HEK293 (cell line): ENCODE measurements around the gene ARPP19.

Source experiments
- EGR2 ChIP-seq: fragments of 450-650 bp; formaldehyde crosslinking; IDR thresholded peaks from 2 replicates; pipeline ENCODE4 v1.5.1; 2016; ENCODE audit warnings: low read depth, missing biosample characterization, missing genetic modification characterization
- GFI1B ChIP-seq: fragments of 450-650 bp; formaldehyde crosslinking; IDR thresholded peaks from 2 replicates; pipeline ENCODE4 v1.5.1; 2016; ENCODE audit warnings: missing biosample characterization, missing genetic modification characterization
- GLIS2 ChIP-seq: fragments of 450-650 bp; formaldehyde crosslinking; IDR thresholded peaks from 2 replicates; pipeline ENCODE4 v1.5.1; 2016; ENCODE audit warnings: missing biosample characterization, missing genetic modification characterization
- HOXC10 ChIP-seq: sonication (generic); formaldehyde crosslinking; IDR thresholded peaks from 2 replicates; pipeline ENCODE4 v1.8.1; 2023; ENCODE audit warnings: mild to moderate bottlenecking, missing genetic modification reagents
- HOXD13 ChIP-seq: sonication (generic); formaldehyde crosslinking; IDR thresholded peaks from 2 replicates; pipeline ENCODE4 v1.8.0; 2022; ENCODE audit warnings: missing genetic modification reagents, borderline replicate concordance
- OSR2 ChIP-seq: fragments of 450-650 bp; formaldehyde crosslinking; IDR thresholded peaks from 2 replicates; pipeline ENCODE4 v1.5.1; 2016; ENCODE audit warnings: missing biosample characterization, missing genetic modification characterization
- PRDM10 ChIP-seq: fragments of 450-650 bp; formaldehyde crosslinking; IDR thresholded peaks from 2 replicates; pipeline ENCODE4 v1.5.1; 2016; ENCODE audit warnings: missing biosample characterization, missing genetic modification characterization
- REST ChIP-seq: fragments of 450-650 bp; formaldehyde crosslinking; IDR thresholded peaks from 2 replicates; pipeline ENCODE4 v1.5.1; 2016; ENCODE audit warnings: missing biosample characterization, missing genetic modification characterization
- SP2 ChIP-seq: fragments of 450-650 bp; formaldehyde crosslinking; IDR thresholded peaks from 2 replicates; pipeline ENCODE4 v1.5.1; 2016; ENCODE audit warnings: missing biosample characterization, missing genetic modification characterization
- ZBTB1 ChIP-seq: fragments of 450-650 bp; formaldehyde crosslinking; IDR thresholded peaks from 2 replicates; pipeline ENCODE4 v1.5.1; 2016; ENCODE audit warnings: missing biosample characterization, missing genetic modification characterization
- ZNF140 ChIP-seq: fragments of 450-650 bp; formaldehyde crosslinking; IDR thresholded peaks from 2 replicates; pipeline ENCODE4 v1.5.1; 2016; ENCODE audit warnings: missing biosample characterization, missing genetic modification characterization
- ZNF19 ChIP-seq: fragments of 450-650 bp; formaldehyde crosslinking; IDR thresholded peaks from 2 replicates; pipeline ENCODE4; 2016; ENCODE audit warnings: missing biosample characterization, missing genetic modification characterization, low read depth
- ZNF2 ChIP-seq: fragments of 450-650 bp; formaldehyde crosslinking; IDR thresholded peaks from 2 replicates; pipeline ENCODE4 v1.5.1; 2016; ENCODE audit warnings: missing biosample characterization, missing genetic modification characterization
- ZNF24 ChIP-seq: fragments of 450-650 bp; formaldehyde crosslinking; IDR thresholded peaks from 2 replicates; pipeline ENCODE4 v1.5.1; 2016; ENCODE audit warnings: missing biosample characterization, missing genetic modification characterization
- ZNF341 ChIP-seq: fragments of 450-650 bp; formaldehyde crosslinking; IDR thresholded peaks from 2 replicates; pipeline ENCODE4; 2016; ENCODE audit warnings: low read depth, missing biosample characterization, missing genetic modification characterization
- ZNF350 ChIP-seq: fragments of 450-650 bp; formaldehyde crosslinking; IDR thresholded peaks from 2 replicates; pipeline ENCODE4 v1.5.0; 2017; ENCODE audit warnings: missing biosample characterization, mild to moderate bottlenecking, missing genetic modification characterization
- ZNF362 ChIP-seq: fragments of 450-650 bp; formaldehyde crosslinking; IDR thresholded peaks from 2 replicates; pipeline ENCODE4 v1.5.1; 2016; ENCODE audit warnings: missing biosample characterization, missing genetic modification characterization
- ZNF48 ChIP-seq: fragments of 450-650 bp; formaldehyde crosslinking; IDR thresholded peaks from 2 replicates; pipeline ENCODE4 v1.5.1; 2016; ENCODE audit warnings: missing biosample characterization, missing genetic modification characterization
- ZNF514 ChIP-seq: fragments of 450-650 bp; formaldehyde crosslinking; IDR thresholded peaks from 2 replicates; pipeline ENCODE4 v1.5.1; 2016; ENCODE audit warnings: missing biosample characterization, missing genetic modification characterization
- ZNF544 ChIP-seq: fragments of 450-650 bp; formaldehyde crosslinking; IDR thresholded peaks from 2 replicates; pipeline ENCODE4 v1.5.0; 2017; ENCODE audit warnings: missing biosample characterization, missing genetic modification characterization
- ZNF580 ChIP-seq: fragments of 450-650 bp; formaldehyde crosslinking; IDR thresholded peaks from 2 replicates; pipeline ENCODE4 v1.5.1; 2016; ENCODE audit warnings: missing biosample characterization, missing genetic modification characterization
- ZNF585B ChIP-seq: fragments of 450-650 bp; formaldehyde crosslinking; IDR thresholded peaks from 2 replicates; pipeline ENCODE4 v1.5.1; 2016; ENCODE audit warnings: missing biosample characterization, missing genetic modification characterization
- ZNF639 ChIP-seq: fragments of 450-650 bp; formaldehyde crosslinking; IDR thresholded peaks from 2 replicates; pipeline ENCODE4 v1.5.1; 2016; ENCODE audit warnings: missing biosample characterization, missing genetic modification characterization
- ZNF791 ChIP-seq: fragments of 450-650 bp; formaldehyde crosslinking; IDR thresholded peaks from 2 replicates; pipeline ENCODE4 v1.5.1; 2016; ENCODE audit warnings: missing biosample characterization, missing genetic modification characterization
- ZNF837 ChIP-seq: fragments of 450-650 bp; formaldehyde crosslinking; IDR thresholded peaks from 2 replicates; pipeline ENCODE4 v1.5.1; 2016; ENCODE audit warnings: missing biosample characterization, missing genetic modification characterization
- ZSCAN30 ChIP-seq: fragments of 450-650 bp; IDR thresholded peaks from 2 replicates; pipeline ENCODE4 v1.5.1; 2018; ENCODE audit warnings: missing biosample characterization, mild to moderate bottlenecking, missing genetic modification characterization, moderate library complexity

Gene ARPP19

GRCh38 chr15:52568601-52569585 is at the start of gene ARPP19 (continued):
- TF ChIP-seq PRDM10 (tag by site-specific recombination): peak; percentile 89
- no peak for TF ChIP-seq ZNF837 (tag by site-specific recombination)
- TF ChIP-seq HOXC10: no peak
- no peak for TF ChIP-seq REST
- peak; percentile 88 for TF ChIP-seq SP2 (tag by site-specific recombination)
- TF ChIP-seq ZNF24 (tag by site-specific recombination): peak; percentile 84; the same call in 1 of the 2 replicates
- 0 out of 2 replicates have a peak, but pooled peaks have one; percentile 20 for TF ChIP-seq ZNF362 (tag by site-specific recombination)
- 0 out of 2 replicates have a peak, but pooled peaks have one; percentile 64 for TF ChIP-seq ZNF2 (tag by site-specific recombination)
- TF ChIP-seq ZNF350 (tag by site-specific recombination): no peak
- peak; percentile 78 for TF ChIP-seq GLIS2 (tag by site-specific recombination)
- TF ChIP-seq ZNF544 (tag by site-specific recombination): no peak
- TF ChIP-seq ZNF514: no peak
- TF ChIP-seq ZSCAN30 (tag by site-specific recombination): peak; percentile 84; the same call in 1 of the 2 replicates
- peak; percentile 88 for TF ChIP-seq ZNF639 (tag by site-specific recombination)
- TF ChIP-seq GFI1B (tag by site-specific recombination): no peak
- TF ChIP-seq ZNF585B (tag by site-specific recombination): no peak; the same call in 1 of the 2 replicates
- TF ChIP-seq EGR2 (tag by site-specific recombination): no peak
- 0 out of 2 replicates have a peak, but pooled peaks have one; percentile 66 for TF ChIP-seq ZBTB1
- peak; percentile 93 for TF ChIP-seq ZNF580 (tag by site-specific recombination)
- TF ChIP-seq ZNF791 (tag by site-specific recombination): no peak
- no peak for TF ChIP-seq ZNF341 (tag by site-specific recombination)
- TF ChIP-seq ZNF19 (tag by site-specific recombination): no peak
- no peak for TF ChIP-seq HOXD13 (CRISPR knock-in tag)
- TF ChIP-seq ZNF48 (tag by site-specific recombination): no peak
- TF ChIP-seq OSR2 (tag by site-specific recombination): peak; percentile 33; the same call in 1 of the 2 replicates
- TF ChIP-seq ZNF140 (tag by site-specific recombination): no peak
